Peyer's patch (tissue), 4 donors: ENCODE data around the gene ANTXR1.

ENCODE experiments used
- POLR2A ChIP-seq, 2 donors: fragments of 450-650 bp; IDR thresholded peaks; one replicate each; pipeline ENCODE4 v1.5.1; 2017; ENCODE audit warnings: antibody characterized with exemption in 2 of 2, mild to moderate bottlenecking in 2 of 2, moderate library complexity in 2 of 2
- TF ChIP-seq, protein P1 (sequence below), 6 experiments: fragments of 450-650 bp in 4 of 6; fragments of 200-600 bp in 2 of 6; sonication (generic) in 1 of 6; IDR thresholded peaks; one replicate each; pipeline ENCODE4 v1.5.1; 2017 to 2019; ENCODE audit warnings: antibody characterized with exemption in 6 of 6, mild to moderate bottlenecking in 3 of 6, moderate library complexity in 1 of 6

DNA sequence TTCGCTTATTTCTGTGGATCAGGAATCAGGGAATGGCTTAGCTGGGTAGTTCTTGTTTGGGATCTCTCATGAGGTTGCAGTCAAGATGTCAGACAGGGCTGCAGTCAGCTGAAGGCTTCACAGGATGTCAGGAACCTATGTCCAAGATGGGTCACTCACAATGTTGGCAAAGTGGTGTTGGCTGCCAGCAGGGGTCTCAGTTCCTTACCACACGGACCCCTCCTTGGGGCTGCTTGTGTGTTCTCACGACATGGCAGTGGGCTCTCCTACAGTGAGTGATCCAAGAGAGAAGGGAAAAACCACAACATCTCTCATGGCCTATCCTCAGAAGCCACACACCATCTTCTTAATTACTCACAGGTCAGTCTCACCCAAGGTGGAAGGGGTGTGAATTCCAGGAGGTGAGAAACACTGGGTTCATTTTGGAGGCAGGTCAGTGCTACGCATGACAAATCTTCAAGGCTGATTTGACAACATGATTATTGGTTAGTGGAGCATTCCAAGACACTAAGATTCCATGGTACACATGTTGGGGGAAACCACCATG is 1.3 kb upstream of the ANTXR1 start:
- TF ChIP-seq, protein P1, sequence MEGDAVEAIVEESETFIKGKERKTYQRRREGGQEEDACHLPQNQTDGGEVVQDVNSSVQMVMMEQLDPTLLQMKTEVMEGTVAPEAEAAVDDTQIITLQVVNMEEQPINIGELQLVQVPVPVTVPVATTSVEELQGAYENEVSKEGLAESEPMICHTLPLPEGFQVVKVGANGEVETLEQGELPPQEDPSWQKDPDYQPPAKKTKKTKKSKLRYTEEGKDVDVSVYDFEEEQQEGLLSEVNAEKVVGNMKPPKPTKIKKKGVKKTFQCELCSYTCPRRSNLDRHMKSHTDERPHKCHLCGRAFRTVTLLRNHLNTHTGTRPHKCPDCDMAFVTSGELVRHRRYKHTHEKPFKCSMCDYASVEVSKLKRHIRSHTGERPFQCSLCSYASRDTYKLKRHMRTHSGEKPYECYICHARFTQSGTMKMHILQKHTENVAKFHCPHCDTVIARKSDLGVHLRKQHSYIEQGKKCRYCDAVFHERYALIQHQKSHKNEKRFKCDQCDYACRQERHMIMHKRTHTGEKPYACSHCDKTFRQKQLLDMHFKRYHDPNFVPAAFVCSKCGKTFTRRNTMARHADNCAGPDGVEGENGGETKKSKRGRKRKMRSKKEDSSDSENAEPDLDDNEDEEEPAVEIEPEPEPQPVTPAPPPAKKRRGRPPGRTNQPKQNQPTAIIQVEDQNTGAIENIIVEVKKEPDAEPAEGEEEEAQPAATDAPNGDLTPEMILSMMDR (IDR thresholded peaks at IDR 0.05), result no peak
- no peak for TF ChIP-seq POLR2A (IDR thresholded peaks at IDR 0.05)
